Liver (tissue), 9 donors: ENCODE measurements around the gene FNBP1L. TPM values are rescaled to one million over a fixed set of nuclear protein-coding genes. Genes with fewer than 3 reads are reported as not detected.
A peak's percentile ranks its signal among the peaks of the same experiment; 100 is the strongest.

ENCODE experiments used
- DNase-seq: peaks from one replicate; pipeline ENCODE4 v3.0.0-alpha.2; 2017; ENCODE audit warnings: low spot score
- H3K27ac ChIP-seq, 2 donors: one replicate each; pipeline ENCODE4 v1.7.0; 2013; ENCODE audit warnings: inconsistent platforms in 2 of 2, low read length in 2 of 2, control low read depth in 1 of 2, low read depth in 1 of 2, mild to moderate bottlenecking in 1 of 2
- H3K27me3 ChIP-seq, 4 donors: one replicate each; pipeline versions ENCODE4 v1.6.1 to v1.7.0; 2013; ENCODE audit warnings: low read length in 3 of 4, inconsistent platforms in 1 of 4, mild to moderate bottlenecking in 1 of 4, moderate library complexity in 1 of 4; ENCODE audit not compliant: control insufficient read depth in 4 of 4, insufficient read depth in 4 of 4
- H3K36me3 ChIP-seq, 4 donors: one replicate each; pipeline versions ENCODE4 v1.6.1 to v1.7.0; 2013; ENCODE audit warnings: low read length in 3 of 4, mild to moderate bottlenecking in 3 of 4, low read depth in 1 of 4, moderate library complexity in 1 of 4; ENCODE audit not compliant: control insufficient read depth in 4 of 4, insufficient read depth in 3 of 4
- H3K4me1 ChIP-seq, 4 donors: one replicate each; pipeline versions ENCODE4 v1.6.1 to v1.7.0; 2013; ENCODE audit warnings: low read length in 3 of 4, mild to moderate bottlenecking in 3 of 4, moderate library complexity in 1 of 4; ENCODE audit not compliant: control insufficient read depth in 4 of 4, insufficient read depth in 4 of 4
- H3K4me3 ChIP-seq, 3 donors: one replicate each; pipeline versions ENCODE4 v1.6.1 to v1.7.0; 2013; ENCODE audit warnings: low read length in 3 of 3, control low read depth in 1 of 3, low read depth in 1 of 3, mild to moderate bottlenecking in 1 of 3
- H3K9ac ChIP-seq, 2 donors: one replicate each; pipeline ENCODE4 v1.7.0; 2013; ENCODE audit warnings: low read length in 2 of 2, mild to moderate bottlenecking in 2 of 2, moderate library complexity in 2 of 2, control low read depth in 1 of 2, low read depth in 1 of 2
- H3K9me3 ChIP-seq, 4 donors: one replicate each; pipeline versions ENCODE4 v1.6.1 to v1.7.0; 2013; ENCODE audit warnings: low read length in 3 of 4; ENCODE audit not compliant: control insufficient read depth in 4 of 4
- ATF3 ChIP-seq: IDR thresholded peaks from 2 replicates; pipeline ENCODE4 v1.6.1; 2016; ENCODE audit warnings: antibody characterized with exemption
- CTCF ChIP-seq: fragments of 150-350 bp; IDR thresholded peaks from 2 replicates; pipeline ENCODE4 v1.5.1; 2017; ENCODE audit warnings: improper control_type of control experiment, low read depth, low read length; ENCODE audit not compliant: missing input control
- EGR1 ChIP-seq, 2 donors: IDR thresholded peaks; 2 replicates each; pipeline ENCODE4 v1.6.1; 2016 to 2018; ENCODE audit warnings: antibody characterized with exemption in 2 of 2, low read depth in 2 of 2
- FOXA1 ChIP-seq: IDR thresholded peaks from 2 replicates; pipeline ENCODE4 v1.6.1; 2016; ENCODE audit warnings: antibody characterized with exemption
- FOXA2 ChIP-seq: IDR thresholded peaks from 2 replicates; pipeline ENCODE4 v1.6.1; 2016; ENCODE audit warnings: antibody characterized with exemption
- GABPA ChIP-seq, 2 donors: IDR thresholded peaks in 1 of 2; conservative IDR thresholded peaks in 1 of 2; 2 replicates each; pipeline ENCODE4 v1.6.1; 2016; ENCODE audit warnings: antibody characterized with exemption in 2 of 2, mild to moderate bottlenecking in 1 of 2, moderate library complexity in 1 of 2
- HNF4A ChIP-seq, 2 donors: conservative IDR thresholded peaks; 2 replicates each; pipeline ENCODE4 v1.6.1; 2016; ENCODE audit warnings: antibody characterized with exemption in 2 of 2, mild to moderate bottlenecking in 2 of 2
- HNF4G ChIP-seq: IDR thresholded peaks from 2 replicates; pipeline ENCODE4 v1.6.1; 2016; ENCODE audit warnings: antibody characterized with exemption
- JUND ChIP-seq, 2 donors: IDR thresholded peaks; 2 replicates each; pipeline ENCODE4 v1.6.1; 2016; ENCODE audit warnings: antibody characterized with exemption in 2 of 2
- NR2F2 ChIP-seq: IDR thresholded peaks from 2 replicates; pipeline ENCODE4 v1.6.1; 2016; ENCODE audit warnings: antibody characterized with exemption
- RAD21 ChIP-seq, 2 donors: IDR thresholded peaks; 2 replicates each; pipeline ENCODE4 v1.6.1; 2016; ENCODE audit warnings: antibody characterized with exemption in 2 of 2, mild to moderate bottlenecking in 2 of 2
- RXRA ChIP-seq, 2 donors: IDR thresholded peaks; 2 replicates each; pipeline ENCODE4 v1.6.1; 2017 to 2018; ENCODE audit warnings: antibody characterized with exemption in 2 of 2, mild to moderate bottlenecking in 1 of 2
- SP1 ChIP-seq: IDR thresholded peaks from 2 replicates; pipeline ENCODE4 v1.6.1; 2018; ENCODE audit warnings: antibody characterized with exemption, mild to moderate bottlenecking
- TAF1 ChIP-seq: conservative IDR thresholded peaks from 2 replicates; pipeline ENCODE4 v1.6.1; 2016; ENCODE audit warnings: antibody characterized with exemption, mild to moderate bottlenecking
- YY1 ChIP-seq: IDR thresholded peaks from 2 replicates; pipeline ENCODE4 v1.6.1; 2016; ENCODE audit warnings: antibody characterized with exemption, mild to moderate bottlenecking
- WGBS: extraction: QIAGEN DNeasy Blood & Tissue Kit; methylation state at CpG from one replicate; pipeline ENCODE4 v1.1.7; 2013; 5-methylcytosine and 5-hydroxymethylcytosine counted together
- polyA plus RNA-seq, 2 donors: library from polyadenylated mRNA; stranded (reverse) in 1 of 2; unstranded in 1 of 2; fragments of 200-250 nt in 1 of 2; fragments of >200 nt in 1 of 2; fragmentation: Nextera tagmentation in 1 of 2; extraction: Ambion mirVana in 1 of 2; gene quantifications; one replicate each; pipeline versions ENCODE4 v1.2.1 to v1.2.3, GENCODE V29; 2013 to 2015
- total RNA-seq, 2 donors: library from RNA; depleted of rRNA; stranded (reverse); fragments of >200 nt; gene quantifications; one replicate each; pipeline ENCODE4 v1.2.3, GENCODE V29; 2014
- TF ChIP-seq, protein P1 (sequence below): IDR thresholded peaks from 2 replicates; pipeline ENCODE4 v1.6.1; 2016; ENCODE audit warnings: antibody characterized with exemption, mild to moderate bottlenecking
- TF ChIP-seq, protein P2 (sequence below): IDR thresholded peaks from 2 replicates; pipeline ENCODE4 v1.6.1; 2016; ENCODE audit warnings: antibody characterized with exemption
- TF ChIP-seq, protein P3 (sequence below): IDR thresholded peaks from 2 replicates; pipeline ENCODE4 v1.6.1; 2016; ENCODE audit warnings: antibody characterized with exemption
- donor health status: healthy.
- donor health status: healthy.
- donor health status: healthy.
- donor health status: healthy.
- donor health status: healthy.

FNBP1L gene
- total RNA-seq = 10 to 100 TPM; 10.6 to 13.5 TPM
- 1 to 10 TPM; 5.3 to 7.1 TPM for polyA plus RNA-seq

- H3K9ac ChIP-seq = peak within 1 kb of the TSS; percentile 70 to 89
- no peaks in the 10 kb centered on the region for H3K36me3 ChIP-seq
- TF ChIP-seq FOXA2 (no peak), RAD21 (IDR thresholded peaks at IDR 0.05) (peak in 1 of 2 donors; percentile 32), TAF1 (no peak)
- TF ChIP-seq, protein P1, sequence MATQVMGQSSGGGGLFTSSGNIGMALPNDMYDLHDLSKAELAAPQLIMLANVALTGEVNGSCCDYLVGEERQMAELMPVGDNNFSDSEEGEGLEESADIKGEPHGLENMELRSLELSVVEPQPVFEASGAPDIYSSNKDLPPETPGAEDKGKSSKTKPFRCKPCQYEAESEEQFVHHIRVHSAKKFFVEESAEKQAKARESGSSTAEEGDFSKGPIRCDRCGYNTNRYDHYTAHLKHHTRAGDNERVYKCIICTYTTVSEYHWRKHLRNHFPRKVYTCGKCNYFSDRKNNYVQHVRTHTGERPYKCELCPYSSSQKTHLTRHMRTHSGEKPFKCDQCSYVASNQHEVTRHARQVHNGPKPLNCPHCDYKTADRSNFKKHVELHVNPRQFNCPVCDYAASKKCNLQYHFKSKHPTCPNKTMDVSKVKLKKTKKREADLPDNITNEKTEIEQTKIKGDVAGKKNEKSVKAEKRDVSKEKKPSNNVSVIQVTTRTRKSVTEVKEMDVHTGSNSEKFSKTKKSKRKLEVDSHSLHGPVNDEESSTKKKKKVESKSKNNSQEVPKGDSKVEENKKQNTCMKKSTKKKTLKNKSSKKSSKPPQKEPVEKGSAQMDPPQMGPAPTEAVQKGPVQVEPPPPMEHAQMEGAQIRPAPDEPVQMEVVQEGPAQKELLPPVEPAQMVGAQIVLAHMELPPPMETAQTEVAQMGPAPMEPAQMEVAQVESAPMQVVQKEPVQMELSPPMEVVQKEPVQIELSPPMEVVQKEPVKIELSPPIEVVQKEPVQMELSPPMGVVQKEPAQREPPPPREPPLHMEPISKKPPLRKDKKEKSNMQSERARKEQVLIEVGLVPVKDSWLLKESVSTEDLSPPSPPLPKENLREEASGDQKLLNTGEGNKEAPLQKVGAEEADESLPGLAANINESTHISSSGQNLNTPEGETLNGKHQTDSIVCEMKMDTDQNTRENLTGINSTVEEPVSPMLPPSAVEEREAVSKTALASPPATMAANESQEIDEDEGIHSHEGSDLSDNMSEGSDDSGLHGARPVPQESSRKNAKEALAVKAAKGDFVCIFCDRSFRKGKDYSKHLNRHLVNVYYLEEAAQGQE = peak; percentile 31
- TF ChIP-seq, protein P2, sequence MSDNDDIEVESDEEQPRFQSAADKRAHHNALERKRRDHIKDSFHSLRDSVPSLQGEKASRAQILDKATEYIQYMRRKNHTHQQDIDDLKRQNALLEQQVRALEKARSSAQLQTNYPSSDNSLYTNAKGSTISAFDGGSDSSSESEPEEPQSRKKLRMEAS = no peak
- H3K4me1 ChIP-seq = peaks cover 0 to 15% (median 11%) of the 10 kb centered on the region in 4 donors
- H3K27me3 ChIP-seq = no peaks in the 10 kb centered on the region
- peak within 1 kb of the TSS; percentile 89 to 96 (median 92) for H3K4me3 ChIP-seq
- WGBS = under 1% methylated on average over 52 of the region's 52 CpGs
- DNase-seq = peak; percentile 84
- H3K27ac ChIP-seq = peak within 1 kb of the TSS; percentile 85 to 88
- no peaks in the 10 kb centered on the region for H3K9me3 ChIP-seq
Observed at GRCh38 chr1:93447481-93448291, at the start of gene FNBP1L. FNBP1L (plus strand) TSS chr1:93448118; CDS start chr1:93448282, 164 bp downstream.

DNA sequence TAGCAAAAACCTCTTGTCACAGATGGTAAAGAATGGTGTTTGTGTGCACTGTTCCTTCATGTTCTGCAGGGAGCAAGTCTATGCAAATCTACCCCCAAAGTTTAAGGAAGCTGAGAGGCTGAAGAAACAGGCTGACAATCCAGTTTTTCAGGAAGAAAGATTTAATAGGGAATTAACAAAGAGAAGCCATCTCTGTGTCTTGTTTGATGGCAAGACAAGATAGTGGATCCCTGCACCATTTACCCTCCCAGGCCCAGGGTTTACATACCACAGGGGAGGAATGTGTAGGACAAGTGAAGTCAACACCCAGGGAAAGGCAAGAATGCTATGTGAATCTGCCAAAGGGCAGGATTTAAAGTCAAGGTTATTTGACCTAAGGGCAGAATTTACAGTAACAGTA lies 48.1 kb upstream of the FNBP1L start:
- no peak overlapping the region for H3K27ac ChIP-seq
- DNase-seq = no peak
- TF ChIP-seq YY1 = no peak
- TF ChIP-seq TAF1 = no peak
- TF ChIP-seq RXRA (IDR thresholded peaks at IDR 0.05) = no peak
- TF ChIP-seq, protein P1 = no peak
- no peak for TF ChIP-seq HNF4G
- no peak for TF ChIP-seq NR2F2
- TF ChIP-seq CTCF = no peak
- no peak for TF ChIP-seq FOXA1
- no peak for TF ChIP-seq EGR1 (IDR thresholded peaks at IDR 0.05; ENCODE audit: low read depth in 2 of 2)
- TF ChIP-seq FOXA2 = no peak
- no peak for TF ChIP-seq SP1
- TF ChIP-seq ATF3 = no peak
- TF ChIP-seq RAD21 (IDR thresholded peaks at IDR 0.05) = no peak
- TF ChIP-seq, protein P2 = no peak
- TF ChIP-seq, protein P3, sequence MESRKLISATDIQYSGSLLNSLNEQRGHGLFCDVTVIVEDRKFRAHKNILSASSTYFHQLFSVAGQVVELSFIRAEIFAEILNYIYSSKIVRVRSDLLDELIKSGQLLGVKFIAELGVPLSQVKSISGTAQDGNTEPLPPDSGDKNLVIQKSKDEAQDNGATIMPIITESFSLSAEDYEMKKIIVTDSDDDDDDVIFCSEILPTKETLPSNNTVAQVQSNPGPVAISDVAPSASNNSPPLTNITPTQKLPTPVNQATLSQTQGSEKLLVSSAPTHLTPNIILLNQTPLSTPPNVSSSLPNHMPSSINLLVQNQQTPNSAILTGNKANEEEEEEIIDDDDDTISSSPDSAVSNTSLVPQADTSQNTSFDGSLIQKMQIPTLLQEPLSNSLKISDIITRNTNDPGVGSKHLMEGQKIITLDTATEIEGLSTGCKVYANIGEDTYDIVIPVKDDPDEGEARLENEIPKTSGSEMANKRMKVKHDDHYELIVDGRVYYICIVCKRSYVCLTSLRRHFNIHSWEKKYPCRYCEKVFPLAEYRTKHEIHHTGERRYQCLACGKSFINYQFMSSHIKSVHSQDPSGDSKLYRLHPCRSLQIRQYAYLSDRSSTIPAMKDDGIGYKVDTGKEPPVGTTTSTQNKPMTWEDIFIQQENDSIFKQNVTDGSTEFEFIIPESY = no peak
- no peak for TF ChIP-seq HNF4A (conservative IDR thresholded peaks at IDR 0.05)
- TF ChIP-seq JUND (IDR thresholded peaks at IDR 0.05) = no peak
- no peak for TF ChIP-seq GABPA (IDR thresholded peaks at IDR 0.05 in 1 of 2, conservative IDR thresholded peaks at IDR 0.05 in 1 of 2)
- H3K9ac ChIP-seq = no peak overlapping the region
- H3K4me3 ChIP-seq = no peak overlapping the region
- no peaks in the 10 kb centered on the region for H3K4me1 ChIP-seq
- H3K27me3 ChIP-seq = no peaks in the 10 kb centered on the region
- H3K36me3 ChIP-seq = no peaks in the 10 kb centered on the region
- no peaks in the 10 kb centered on the region for H3K9me3 ChIP-seq
